Measurements from ENCODE around the gene WDR43.
"Not testable (repeated sequence)": the region's sequence is repeated elsewhere in the genome, so short reads cannot be mapped to it uniquely, and the experiment has no call there.

Gene WDR43

DNA sequence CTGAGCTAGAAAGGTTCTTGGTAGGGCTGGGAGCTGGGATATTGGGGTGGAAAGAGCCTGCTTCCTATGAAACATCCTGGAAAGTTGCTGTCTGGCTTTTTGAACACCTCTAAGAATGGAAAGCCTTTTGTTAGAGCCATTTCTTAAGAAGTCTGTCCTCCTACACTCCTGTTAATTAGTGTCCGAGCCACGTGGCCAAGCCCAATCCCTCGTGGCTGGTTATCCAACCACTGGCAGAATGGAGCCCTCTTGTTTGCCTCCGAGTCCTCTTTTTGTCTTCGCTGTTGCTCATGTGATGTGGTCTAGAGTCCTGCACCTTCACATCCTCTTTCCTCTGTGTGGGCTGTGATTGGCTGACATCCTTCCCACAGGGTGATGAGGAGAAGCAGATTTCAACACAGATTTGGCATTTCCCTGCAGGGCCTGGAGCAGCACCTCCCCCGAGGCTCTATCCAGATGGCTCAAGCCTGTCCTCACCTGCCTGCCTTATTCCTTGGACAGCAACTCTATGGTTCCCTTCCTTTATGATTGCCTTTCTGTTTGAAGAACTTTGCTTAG is 78.4 kb downstream of the WDR43 start:
- no peak for DNase-seq

DNA sequence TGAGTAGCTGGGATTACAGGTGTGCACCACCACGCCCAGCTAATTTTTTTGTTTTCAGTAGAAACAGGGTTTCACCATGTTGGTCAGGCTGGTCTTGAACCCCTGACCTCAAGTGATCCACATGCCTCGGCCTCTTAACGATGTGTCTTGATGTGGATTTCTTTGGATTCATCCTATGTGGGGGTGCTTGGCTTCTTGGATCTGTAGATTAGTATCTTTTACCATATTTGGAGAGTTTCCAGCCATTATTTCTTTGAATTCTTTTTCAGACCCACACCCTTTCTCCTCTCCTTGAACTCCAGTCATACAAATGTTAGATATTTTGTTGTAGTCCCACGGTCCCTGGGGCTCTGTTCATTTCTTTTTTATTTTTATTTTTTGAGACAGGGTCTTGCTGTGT is 79.8 kb downstream of the WDR43 start:
- DNase-seq, result no peak

GRCh38 chr2:28975671-28976070 is 81.2 kb downstream of the WDR43 start:
- DNase-seq, result no peak

DNA sequence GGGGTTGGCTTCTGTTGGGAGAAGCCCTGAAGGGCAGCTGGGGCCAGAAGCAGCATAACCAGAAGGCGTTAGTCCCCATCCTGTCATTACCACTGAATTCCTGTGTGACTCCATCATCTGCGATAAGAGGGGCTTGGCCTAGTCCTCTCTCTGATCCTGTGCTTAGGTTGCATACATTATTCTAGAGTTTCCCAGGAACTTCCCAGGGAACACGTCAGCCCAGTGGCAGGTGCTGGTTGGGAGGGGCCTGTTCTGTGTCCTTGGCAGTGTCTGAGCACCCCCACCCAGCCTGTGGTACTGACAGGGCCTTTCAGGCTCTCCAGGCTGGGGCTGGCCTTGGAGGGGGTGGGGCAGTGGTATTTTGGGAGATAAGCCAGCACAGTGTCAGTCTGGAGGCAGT is 82.1 kb downstream of the WDR43 start:
- DNase-seq, result no peak

GRCh38 chr2:28977176-28977875 is 82.9 kb downstream of the WDR43 start:
- no peak for DNase-seq

DNA sequence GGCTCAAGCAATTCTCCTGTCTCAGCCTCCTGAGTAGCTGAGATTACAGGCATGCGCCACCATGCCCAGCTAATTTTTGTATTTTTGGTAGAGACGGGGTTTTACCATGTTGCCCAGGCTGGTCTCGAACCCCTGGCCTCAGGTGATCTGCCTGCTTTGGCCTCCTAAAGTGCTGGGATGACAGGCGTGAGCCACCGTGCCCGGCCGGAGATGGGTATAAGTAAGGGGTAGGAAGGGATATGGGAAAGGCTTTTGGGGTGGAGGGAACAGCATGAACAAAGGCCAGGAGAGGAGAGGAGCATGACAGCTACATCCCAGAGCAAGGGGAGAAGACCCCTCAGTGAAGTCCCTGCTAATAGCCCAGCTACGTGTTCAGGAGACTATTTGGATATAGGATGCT is 83.5 kb downstream of the WDR43 start:
- not testable (repeated sequence) for DNase-seq

GRCh38 chr2:28978606-28979005 is 84.1 kb downstream of the WDR43 start:
- no peak for DNase-seq

DNA sequence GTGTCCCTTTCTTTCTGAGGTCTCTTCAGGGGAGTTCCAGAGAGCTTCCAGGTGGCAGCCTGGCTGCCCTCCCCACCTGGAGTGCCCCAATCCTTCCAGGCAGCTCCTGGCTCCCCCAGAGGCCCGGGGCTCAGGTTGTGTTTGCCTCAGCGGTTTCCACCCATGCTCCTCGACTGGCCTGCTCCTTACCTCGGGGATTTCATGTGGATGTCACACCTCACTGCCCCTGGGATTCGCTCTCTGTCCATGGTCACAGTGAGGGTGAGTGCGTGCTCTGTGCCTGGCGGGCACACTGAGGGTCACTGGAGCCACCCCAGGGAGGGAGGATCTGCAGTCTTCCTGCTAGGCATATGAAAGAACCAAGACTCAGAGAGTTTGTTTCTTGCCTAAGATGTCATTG is 84.6 kb downstream of the WDR43 start:
- no peak for DNase-seq

- DNase-seq, result no peak
These were observed 85.3 kb downstream of the WDR43 start for GRCh38 chr2:28979576-28980366.

DNA sequence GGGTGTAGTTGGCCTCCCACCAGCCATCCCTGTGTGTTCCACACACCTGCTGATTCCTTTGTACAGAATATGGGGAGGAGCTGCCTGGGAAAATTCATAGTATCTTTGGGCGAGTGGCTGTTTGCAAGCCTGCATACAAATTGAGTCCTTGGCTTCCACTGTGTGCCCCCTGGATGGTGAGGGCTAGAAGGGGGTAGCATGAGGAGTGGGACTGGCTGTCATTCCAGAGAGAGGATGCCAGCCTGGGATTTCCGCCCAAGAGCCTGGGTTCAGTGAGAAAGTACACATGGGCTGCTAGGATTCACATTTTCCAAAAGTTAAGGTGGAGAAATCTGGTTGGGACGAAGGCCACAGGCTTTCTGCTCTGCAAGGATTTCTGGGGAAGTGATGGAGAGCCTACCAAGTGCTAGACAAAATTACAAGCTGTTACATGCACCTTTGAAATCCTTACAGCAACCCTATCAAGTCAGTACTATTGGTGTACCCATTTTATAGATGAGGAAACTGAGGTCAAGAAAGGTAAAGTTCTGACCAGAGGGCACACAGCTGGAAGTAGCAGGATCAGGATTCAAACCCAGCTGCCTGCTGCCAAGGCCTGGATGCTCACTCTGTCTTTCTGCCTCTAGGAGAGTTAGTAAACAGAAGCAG is 86.0 kb downstream of the WDR43 start:
- DNase-seq, result no peak

- no peak for DNase-seq
These were observed 86.6 kb downstream of the WDR43 start, which contains the start of gene TOGARAM2 for GRCh38 chr2:28981016-28981441. TOGARAM2 (plus strand) TSS chr2:28981298; CDS start chr2:28994835, 13,537 bp downstream.

DNA sequence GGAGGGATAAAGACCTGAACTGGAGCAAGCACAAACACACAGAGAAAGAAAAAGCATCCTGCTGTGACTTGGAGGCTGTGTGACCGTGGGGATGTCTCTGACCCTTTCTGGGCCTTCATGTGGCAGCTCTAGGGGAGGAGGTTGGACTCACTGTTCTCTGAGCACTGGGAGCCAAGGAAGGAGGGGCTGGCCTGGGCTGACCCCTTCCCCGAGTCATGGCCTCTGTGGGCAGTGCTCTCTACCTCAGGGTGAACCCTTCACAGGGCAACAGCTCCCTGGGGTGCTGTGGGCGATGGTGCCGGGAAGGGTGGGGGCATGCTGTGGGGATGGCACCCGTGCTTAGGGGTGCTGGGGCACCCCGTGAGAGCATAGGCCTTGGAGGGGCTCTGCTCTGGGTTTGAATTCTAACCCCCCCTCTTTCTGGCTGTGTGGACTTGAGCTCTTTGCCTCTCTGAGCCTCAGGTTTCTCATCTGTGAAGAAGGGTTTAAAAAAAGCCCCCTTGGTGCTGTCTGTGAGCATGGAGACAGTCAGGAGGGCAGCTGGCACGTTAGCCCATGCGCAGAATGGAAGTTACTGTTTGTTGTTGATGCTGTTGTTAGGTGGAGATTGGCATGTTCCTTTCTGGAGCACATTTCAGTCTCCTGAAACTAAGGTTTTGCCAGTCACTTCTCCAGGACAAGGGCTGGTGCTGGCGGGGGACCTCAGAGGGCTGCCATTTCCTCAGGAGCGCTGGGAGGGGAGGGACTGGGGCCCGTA is 87.3 kb downstream of the WDR43 start:
- no peak for DNase-seq

DNA sequence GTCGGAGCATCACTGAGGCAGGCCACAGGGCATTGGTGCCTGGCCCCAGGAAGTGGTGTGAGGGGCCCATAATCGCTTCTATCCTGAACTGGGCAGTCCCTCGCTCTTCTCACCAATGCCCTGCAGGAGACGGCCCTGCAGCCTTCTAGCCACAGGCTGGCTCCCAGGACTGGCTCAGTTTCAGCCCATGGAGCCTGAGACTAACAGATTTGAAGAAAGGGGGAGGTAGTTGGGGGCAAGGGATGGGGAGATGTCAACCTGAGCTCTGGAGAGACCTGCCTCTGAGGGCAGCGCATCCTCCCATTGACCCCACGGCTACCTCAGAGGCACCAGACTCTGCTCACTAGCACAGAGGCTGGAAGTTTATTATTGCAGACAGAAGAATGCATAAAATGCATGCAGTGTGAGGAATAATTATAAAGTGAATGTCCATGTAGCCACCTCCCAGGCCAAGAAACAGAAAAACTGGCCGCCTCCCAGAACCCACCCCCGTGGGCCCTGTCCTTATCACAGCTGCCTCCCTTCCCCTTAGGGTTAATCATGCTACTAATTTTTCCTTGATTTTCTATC is 88.0 kb downstream of the WDR43 start:
- no peak for DNase-seq

- DNase-seq, result no peak
These were observed 92.0 kb downstream of the WDR43 start for GRCh38 chr2:28986429-28986828.

DNA sequence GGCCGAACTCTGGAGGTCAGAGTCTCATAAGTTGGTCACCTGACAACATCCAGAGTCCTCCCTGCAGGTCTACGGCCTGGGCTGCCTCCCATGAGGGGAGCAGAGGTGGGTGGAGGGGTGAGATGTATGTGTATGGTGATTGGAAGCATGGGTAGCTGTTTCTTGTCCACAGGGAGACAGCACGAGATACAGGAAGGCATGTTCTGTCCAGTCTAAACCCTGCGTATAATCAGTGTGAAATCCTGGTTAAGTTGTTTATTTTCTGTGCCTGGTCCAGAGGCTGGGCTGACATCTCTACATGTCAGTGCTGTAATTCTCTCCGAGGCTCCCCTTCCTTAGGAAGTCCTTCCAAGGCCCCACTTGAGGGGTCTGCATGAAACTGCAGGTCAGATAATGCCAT is 95.5 kb downstream of the WDR43 start:
- DNase-seq, result no peak

DNA sequence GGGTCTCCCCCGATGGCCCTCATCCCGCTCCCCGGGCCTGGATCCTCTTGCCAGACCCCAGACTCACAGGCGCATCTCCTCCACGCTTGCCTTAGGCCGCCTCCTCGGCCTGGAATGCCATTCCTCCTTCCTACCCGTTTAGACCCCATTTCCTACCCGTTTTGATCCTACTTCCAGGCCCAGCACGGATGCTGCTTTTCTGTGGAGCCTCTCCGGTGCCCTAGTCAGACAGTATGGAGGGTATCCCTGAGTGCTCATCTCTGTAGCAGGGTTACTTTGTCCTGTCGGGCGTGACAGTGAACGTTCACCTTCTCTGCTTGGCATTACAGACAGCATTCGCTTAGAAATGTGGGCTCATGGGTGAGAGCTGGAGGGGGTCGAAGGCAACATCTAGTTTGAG is 96.0 kb downstream of the WDR43 start:
- DNase-seq, result no peak

DNA sequence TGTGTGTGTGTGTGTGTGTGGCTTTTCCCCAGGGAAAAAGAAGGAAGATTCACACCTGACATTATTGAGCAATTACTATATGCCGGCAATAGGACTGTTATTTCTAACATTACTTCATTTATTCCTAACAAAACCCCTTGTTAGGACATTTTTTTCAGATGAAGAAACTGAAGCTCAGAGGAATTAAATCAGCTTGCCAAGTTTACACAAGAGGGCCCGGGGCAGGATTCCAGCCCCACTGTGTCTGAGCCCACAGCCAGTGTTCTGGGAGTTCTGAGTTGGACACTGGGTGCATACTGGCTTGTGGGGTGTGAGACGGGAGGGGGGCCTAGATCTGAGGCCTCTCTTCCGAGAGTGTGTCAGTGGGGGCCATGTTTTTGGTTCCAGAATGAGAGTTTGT is 96.6 kb downstream of the WDR43 start:
- DNase-seq, result no peak

GRCh38 chr2:28991460-28991859 is 97.0 kb downstream of the WDR43 start:
- DNase-seq, result no peak

- no peak for DNase-seq
These were observed 98.9 kb downstream of the WDR43 start for GRCh38 chr2:28993206-28993960.

DNA sequence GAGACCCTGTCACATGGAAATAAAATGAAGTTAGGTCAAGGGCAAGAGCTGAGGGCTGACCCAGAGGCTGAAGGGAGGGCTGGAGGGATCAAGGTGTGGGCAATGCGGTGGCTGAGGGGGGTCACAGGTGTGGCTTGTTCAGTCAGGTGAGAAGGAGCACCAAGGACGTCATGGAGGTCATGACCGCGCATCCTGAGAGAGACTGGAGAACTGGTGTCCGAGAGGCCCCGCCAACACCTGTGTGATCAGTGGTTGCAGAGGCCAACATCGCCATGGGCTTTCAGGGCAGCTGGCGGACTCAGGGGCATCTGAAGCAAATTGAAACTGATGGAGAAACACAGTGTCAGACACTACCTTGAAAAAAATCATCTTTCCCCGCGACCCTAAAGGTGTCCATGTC is 99.6 kb downstream of the WDR43 start:
- DNase-seq, result no peak

GRCh38 chr2:28994679-28995078 is 100.2 kb downstream of the WDR43 start:
- no peak for DNase-seq
